ENCODE results near the gene MRPL18.

Gene MRPL18

DNA sequence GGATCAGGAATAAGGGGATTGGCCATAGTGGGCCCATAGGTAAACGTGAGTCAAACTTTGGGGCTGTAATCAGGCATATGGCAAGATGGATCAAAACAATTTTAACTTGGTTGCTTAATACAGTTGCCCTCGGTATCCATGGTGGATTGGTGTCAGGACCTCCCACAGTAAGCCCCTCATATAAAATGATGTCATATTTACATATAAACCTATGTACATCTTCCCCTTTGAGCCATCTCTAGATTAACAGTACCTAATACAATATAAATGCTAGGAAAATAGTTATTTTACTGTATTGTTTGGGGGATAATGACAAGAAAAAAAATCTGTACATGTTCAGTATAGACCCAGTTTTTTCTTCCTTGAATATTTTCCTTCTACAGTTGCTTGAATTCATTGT is 35.9 kb upstream of the MRPL18 start:
- TF ChIP-seq, protein P1, sequence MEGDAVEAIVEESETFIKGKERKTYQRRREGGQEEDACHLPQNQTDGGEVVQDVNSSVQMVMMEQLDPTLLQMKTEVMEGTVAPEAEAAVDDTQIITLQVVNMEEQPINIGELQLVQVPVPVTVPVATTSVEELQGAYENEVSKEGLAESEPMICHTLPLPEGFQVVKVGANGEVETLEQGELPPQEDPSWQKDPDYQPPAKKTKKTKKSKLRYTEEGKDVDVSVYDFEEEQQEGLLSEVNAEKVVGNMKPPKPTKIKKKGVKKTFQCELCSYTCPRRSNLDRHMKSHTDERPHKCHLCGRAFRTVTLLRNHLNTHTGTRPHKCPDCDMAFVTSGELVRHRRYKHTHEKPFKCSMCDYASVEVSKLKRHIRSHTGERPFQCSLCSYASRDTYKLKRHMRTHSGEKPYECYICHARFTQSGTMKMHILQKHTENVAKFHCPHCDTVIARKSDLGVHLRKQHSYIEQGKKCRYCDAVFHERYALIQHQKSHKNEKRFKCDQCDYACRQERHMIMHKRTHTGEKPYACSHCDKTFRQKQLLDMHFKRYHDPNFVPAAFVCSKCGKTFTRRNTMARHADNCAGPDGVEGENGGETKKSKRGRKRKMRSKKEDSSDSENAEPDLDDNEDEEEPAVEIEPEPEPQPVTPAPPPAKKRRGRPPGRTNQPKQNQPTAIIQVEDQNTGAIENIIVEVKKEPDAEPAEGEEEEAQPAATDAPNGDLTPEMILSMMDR (conservative IDR thresholded peaks at IDR 0.05) = no peak
- peak overlapping the region; percentile 79 for H3K27ac ChIP-seq

DNA sequence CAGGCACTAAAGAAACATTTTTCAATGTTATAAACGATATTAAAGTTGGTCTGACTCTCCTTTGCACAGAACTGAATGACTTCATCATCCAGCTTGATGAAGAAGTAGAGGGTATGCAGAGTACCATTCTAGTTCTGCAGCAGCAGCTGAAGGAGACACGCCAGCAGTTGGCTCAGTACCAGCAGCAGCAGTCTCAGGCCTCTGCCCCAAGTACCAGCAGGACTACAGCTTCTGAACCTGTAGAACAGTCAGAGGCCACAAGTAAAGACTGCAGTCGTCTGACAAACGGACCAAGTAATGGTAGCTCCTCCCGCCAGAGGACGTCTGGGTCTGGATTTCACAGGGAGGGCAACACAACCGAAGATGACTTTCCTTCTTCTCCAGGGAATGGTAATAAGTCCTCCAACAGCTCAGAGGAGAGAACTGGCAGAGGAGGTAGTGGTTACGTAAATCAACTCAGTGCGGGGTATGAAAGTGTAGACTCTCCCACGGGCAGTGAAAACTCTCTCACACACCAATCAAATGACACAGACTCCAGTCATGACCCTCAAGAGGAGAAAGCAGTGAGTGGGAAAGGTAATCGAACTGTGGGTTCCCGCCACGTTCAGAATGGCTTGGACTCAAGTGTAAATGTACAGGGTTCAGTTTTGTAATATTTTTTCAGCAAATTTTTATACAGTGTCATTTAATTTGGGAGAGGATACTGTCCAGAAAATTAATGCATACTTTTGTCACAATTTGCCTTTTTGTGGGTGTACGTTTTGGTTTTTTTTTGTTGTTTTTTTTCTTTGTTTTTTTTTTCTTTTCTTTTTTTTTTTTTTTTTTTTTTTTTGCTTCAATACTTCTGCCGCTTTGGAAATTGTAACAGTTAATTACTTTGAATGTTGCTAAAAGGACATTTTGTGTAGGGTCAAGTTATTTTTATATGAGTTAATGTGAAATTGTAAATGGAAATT is 35.0 kb upstream of the MRPL18 start:
- TF ChIP-seq, protein P1 (conservative IDR thresholded peaks at IDR 0.05) = no peak
- peak overlapping the region; percentile 79 for H3K27ac ChIP-seq

DNA sequence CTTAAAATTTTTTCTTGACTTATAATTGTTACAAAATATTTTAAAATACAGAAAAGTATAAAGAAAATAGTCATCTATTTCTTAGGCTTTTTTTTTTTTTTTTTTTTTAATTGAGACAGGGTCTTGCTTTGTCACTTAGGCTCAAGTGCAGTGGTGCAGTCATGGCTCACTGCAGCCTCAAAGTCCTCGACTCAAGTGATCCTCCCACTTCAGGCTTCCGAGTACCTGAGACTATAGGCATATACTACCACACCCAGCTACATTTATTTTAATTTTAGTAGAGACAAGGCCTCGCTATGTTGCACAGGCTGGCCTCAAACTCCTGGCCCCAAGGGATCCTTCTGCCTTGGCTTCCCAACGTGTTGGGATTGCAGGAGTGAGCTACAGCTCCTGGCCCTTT is 33.8 kb upstream of the MRPL18 start:
- peak overlapping the region; percentile 79; the same call in 1 of the 2 replicates for H3K27ac ChIP-seq
- TF ChIP-seq, protein P1 (conservative IDR thresholded peaks at IDR 0.05) = no peak

DNA sequence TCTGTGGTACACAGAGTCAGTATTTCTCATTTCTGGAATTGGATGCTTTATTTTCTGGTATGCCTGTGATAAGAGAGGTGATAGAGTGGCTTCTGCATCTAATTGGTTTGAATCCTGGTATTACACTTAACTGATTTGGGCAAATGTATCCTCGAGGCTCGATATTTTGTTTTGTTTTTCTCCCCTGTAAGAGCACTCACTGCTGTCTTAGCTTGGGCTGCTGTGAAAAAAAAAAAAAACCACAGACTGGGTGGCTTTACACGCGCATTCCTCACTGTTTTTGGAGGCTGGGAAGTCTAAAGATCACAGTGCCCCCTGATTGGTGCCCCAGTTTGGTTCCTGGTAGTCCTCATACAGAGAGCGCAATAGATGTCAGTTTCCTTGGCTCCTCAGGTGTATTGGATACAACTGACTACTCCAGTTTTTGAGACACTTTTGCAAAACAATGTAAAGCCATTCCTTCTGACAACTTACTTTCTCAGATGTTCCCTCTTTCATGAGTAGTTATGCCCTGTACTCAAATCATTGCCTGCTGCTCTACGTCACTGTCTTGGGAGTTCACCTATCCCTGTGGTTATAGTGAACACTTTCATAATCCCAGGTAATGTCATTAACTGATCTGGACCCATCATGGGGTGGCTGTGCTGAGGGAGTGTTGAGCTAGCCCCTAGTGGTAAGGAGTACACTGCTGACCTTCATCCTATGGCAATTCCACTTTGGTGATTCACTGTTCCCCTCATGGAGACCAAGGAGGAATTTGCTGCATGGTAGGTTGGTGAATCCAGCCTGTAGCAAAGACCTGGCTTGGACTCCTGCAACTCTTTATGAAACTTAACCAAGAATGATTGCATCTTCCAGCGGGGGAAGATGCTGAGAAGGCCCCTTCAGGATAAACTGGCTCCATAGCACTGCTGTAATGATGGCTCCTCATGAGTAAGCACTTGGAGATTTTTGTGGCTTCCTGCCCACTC is 32.0 kb upstream of the MRPL18 start:
- H3K27ac ChIP-seq = peak overlapping the region; percentile 14
- TF ChIP-seq, protein P1 (conservative IDR thresholded peaks at IDR 0.05) = no peak

DNA sequence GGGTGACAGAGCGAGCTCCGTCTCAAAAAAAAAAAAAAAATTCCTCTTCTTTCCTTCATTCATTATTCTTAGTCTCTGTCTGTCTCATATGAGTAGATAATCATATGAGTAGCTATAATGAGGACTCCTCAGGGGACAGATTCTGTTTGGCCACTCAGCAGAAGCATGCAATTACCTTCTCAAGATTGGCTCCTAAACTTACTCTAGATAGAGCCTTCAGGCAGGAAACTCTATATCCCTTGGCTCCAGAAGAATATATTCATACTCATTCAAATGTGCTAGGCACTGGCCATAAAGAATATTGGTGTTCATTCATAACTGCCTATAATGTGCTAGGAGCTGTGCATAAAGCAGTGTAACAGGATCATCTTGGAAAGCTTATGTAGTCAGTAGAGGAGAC is 30.6 kb upstream of the MRPL18 start:
- H3K27ac ChIP-seq = peak overlapping the region; percentile 94
- TF ChIP-seq, protein P1 (conservative IDR thresholded peaks at IDR 0.05) = no peak

DNA sequence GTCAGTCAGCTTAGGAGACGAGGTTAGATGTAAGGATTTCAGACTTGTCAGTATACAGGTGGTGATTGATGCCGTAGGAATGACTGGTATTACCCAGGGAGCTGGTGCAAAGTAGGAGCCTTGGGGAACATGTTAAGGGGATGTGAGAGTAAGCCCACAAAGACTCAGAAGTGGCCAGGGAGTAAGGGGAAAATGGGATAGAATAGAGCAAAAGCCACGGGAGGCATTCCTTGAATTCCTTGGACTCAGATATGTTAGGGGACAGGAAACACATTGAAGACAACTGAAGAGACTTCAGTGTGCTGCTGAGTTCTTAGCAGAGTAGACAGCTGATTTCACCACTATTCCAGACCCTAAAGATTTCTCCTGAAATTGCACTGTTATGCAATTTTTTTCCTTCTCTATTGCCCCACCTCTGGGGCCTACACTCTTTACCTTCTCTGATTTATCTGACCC is 29.6 kb upstream of the MRPL18 start:
- peak overlapping the region; percentile 94 for H3K27ac ChIP-seq
- TF ChIP-seq, protein P1 (conservative IDR thresholded peaks at IDR 0.05) = no peak
